Keratinocyte (primary cell): ENCODE data around the gene EPB41L4B. TPM values are rescaled to one million over a fixed set of nuclear protein-coding genes. Genes with fewer than 3 reads are reported as not detected.

ENCODE experiments used
- DNase-seq: peaks from one replicate; pipeline ENCODE4 v3.0.0-alpha.2; 2011; ENCODE audit warnings: low read depth, missing footprints, low spot score
- FAIRE-seq: peaks from 2 replicates; lab custom pipeline; 2011; peaks lifted over from hg19 to GRCh38; lab: Jason Lieb, UNC
- H2AFZ ChIP-seq: 2 replicates; pipeline ENCODE4 v1.6.0; 2012; ENCODE audit warnings: low read length, control low read depth, inconsistent platforms; ENCODE audit not compliant: control insufficient read depth
- H3K27ac ChIP-seq: 2 replicates; pipeline ENCODE4 v1.5.1; 2011; ENCODE audit warnings: low read length; ENCODE audit not compliant: control insufficient read depth, insufficient read depth
- H3K27me3 ChIP-seq: 3 replicates; pipeline ENCODE4 v1.6.0; 2011; ENCODE audit warnings: low read length; ENCODE audit not compliant: control insufficient read depth, insufficient read depth; ENCODE audit errors: extremely low read depth
- H3K36me3 ChIP-seq, 2 experiments: 2 replicates in 1 of 2; 3 replicates in 1 of 2; pipeline ENCODE4 v1.5.1; 2011; ENCODE audit warnings: low read length in 2 of 2, mild to moderate bottlenecking in 1 of 2; ENCODE audit not compliant: control insufficient read depth in 2 of 2, insufficient read depth in 2 of 2; ENCODE audit errors: extremely low read depth in 1 of 2
- H3K4me1 ChIP-seq: 3 replicates; pipeline ENCODE4 v1.5.1; 2011; ENCODE audit warnings: low read length; ENCODE audit not compliant: control insufficient read depth, insufficient read depth; ENCODE audit errors: extremely low read depth
- H3K4me2 ChIP-seq: 3 replicates; pipeline ENCODE4 v1.6.0; 2011; ENCODE audit warnings: low read depth, low read length; ENCODE audit not compliant: control insufficient read depth, insufficient read depth; ENCODE audit errors: extremely low read depth
- H3K4me3 ChIP-seq, 3 experiments: fragments of 200-600 bp in 1 of 3; sonication (generic) in 1 of 3; 2 replicates in 2 of 3; 3 replicates in 1 of 3; pipeline ENCODE4 v1.5.1; 2011 to 2016; ENCODE audit warnings: low read length in 3 of 3, mild to moderate bottlenecking in 3 of 3, control low read depth in 2 of 3, inconsistent platforms in 1 of 3, low read depth in 1 of 3, mixed read lengths in 1 of 3, mixed run types in 1 of 3, moderate library complexity in 1 of 3; ENCODE audit not compliant: control insufficient read depth in 2 of 3, insufficient read depth in 2 of 3; ENCODE audit errors: extremely low read depth in 1 of 3
- H3K79me2 ChIP-seq: 2 replicates; pipeline ENCODE4 v1.6.0; 2012; ENCODE audit warnings: low read length; ENCODE audit not compliant: control insufficient read depth, insufficient read depth
- H3K9ac ChIP-seq: 3 replicates; pipeline ENCODE4 v1.6.0; 2011; ENCODE audit warnings: low read length; ENCODE audit not compliant: control insufficient read depth, insufficient read depth; ENCODE audit errors: extremely low read depth
- H3K9me1 ChIP-seq: 3 replicates; pipeline ENCODE4 v1.6.0; 2011; ENCODE audit warnings: low read length; ENCODE audit not compliant: control insufficient read depth, insufficient read depth; ENCODE audit errors: extremely low read depth
- H3K9me3 ChIP-seq: 2 replicates; pipeline ENCODE4 v1.5.1; 2012; ENCODE audit warnings: low read depth, low read length; ENCODE audit not compliant: control insufficient read depth
- H4K20me1 ChIP-seq: 3 replicates; pipeline ENCODE4 v1.6.0; 2011; ENCODE audit warnings: low read length; ENCODE audit not compliant: control insufficient read depth, insufficient read depth; ENCODE audit errors: extremely low read depth
- EZH2 ChIP-seq: IDR thresholded peaks from one replicate; pipeline ENCODE4 v1.6.1; 2012; ENCODE audit warnings: inconsistent platforms, mild to moderate bottlenecking, low read length, moderate library complexity
- dilution Hi-C: fragments of 300-500 bp; cut with MboI; formaldehyde crosslinking; loops from one replicate; pipeline ENCODE4 v1.7.0; 2020; ENCODE audit warnings: low sequenced_read_pairs; ENCODE audit not compliant: extremely low pct_ligation_motif_present
- polyA plus RNA-seq, 5 experiments: library from polyadenylated mRNA; depleted of rRNA in 3 of 5; stranded (reverse) in 3 of 5; stranded (forward) in 1 of 5; unstranded in 1 of 5; fragments of >200 nt; gene quantifications; 1 replicate in 1 of 5; 2 replicates in 3 of 5; 3 replicates in 1 of 5; pipeline versions ENCODE4 v1.2.1 to v1.2.3, GENCODE V29; 2011 to 2012; ENCODE audit warnings: missing spikeins in 2 of 5, low read depth in 1 of 5, low replicate concordance in 1 of 5
- TF ChIP-seq, protein P1 (sequence below), 3 experiments: IDR thresholded peaks in 1 of 3; conservative IDR thresholded peaks in 1 of 3; optimal IDR thresholded peaks in 1 of 3; 2 replicates in 2 of 3; 3 replicates in 1 of 3; pipeline versions ENCODE3 to v1.5.1; 2011; ENCODE audit warnings: low read length in 3 of 3, mild to moderate bottlenecking in 3 of 3, moderate library complexity in 2 of 3, control low read depth in 1 of 3, inconsistent platforms in 1 of 3; ENCODE audit not compliant: insufficient read depth in 2 of 3; ENCODE audit errors: extremely low read depth in 1 of 3

The EPB41L4B gene
- polyA plus RNA-seq, 1 donor (not counting 4 experiments of a cell fraction or from before 2014, with no cell fraction given): 13.7 TPM

DNA sequence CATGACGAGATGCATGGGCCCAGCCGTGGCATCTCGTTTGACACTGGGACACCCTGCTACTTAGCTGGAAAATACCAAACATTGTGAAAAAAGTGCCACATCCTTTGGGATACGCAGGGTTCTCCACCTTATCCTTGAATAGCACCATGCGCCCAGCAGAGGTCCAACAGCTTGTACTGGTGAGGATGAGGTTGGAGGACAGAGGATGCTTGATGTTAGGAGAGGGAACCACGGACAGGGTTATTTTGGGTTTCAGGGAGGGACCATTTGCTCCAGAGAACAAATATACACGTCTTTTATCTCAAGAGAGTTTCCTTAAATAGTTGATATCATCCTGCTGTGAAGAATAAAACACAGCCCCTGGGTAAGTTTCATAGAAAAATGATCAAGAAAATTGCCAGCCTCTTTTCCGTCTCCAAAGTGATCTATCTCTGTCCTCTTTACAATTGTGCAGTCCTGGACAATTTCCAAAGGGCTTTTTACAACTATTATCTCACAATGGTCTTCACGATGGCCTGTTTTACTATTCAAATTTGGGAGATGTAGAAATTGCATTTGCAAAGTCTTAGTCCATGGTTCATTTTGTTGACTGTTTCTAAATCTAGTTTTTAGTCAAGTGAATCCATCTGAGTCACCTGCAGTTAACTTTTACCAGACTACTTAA is 133.9 kb downstream of the EPB41L4B start:
- Histone ChIP-seq H2AFZ (no peak overlapping the region), H4K20me1 (no peaks in the 10 kb centered on the region), H3K27me3 (peaks cover 7% of the 10 kb centered on the region), H3K9me3 (no peaks in the 10 kb centered on the region), H3K36me3 (no peaks in the 10 kb centered on the region), H3K9ac (no peak overlapping the region), H3K9me1 (no peaks in the 10 kb centered on the region), H3K4me2 (no peak overlapping the region), H3K79me2 (no peaks in the 10 kb centered on the region), H3K27ac (no peak overlapping the region), H3K4me1 (no peaks in the 10 kb centered on the region), H3K4me3 (no peak overlapping the region)
- dilution Hi-C loops: loop anchor here (10.0 kb wide), 1 partner anchor 62 kb away; no protein-coding TSS in a partner anchor
- TF ChIP-seq, protein P1, sequence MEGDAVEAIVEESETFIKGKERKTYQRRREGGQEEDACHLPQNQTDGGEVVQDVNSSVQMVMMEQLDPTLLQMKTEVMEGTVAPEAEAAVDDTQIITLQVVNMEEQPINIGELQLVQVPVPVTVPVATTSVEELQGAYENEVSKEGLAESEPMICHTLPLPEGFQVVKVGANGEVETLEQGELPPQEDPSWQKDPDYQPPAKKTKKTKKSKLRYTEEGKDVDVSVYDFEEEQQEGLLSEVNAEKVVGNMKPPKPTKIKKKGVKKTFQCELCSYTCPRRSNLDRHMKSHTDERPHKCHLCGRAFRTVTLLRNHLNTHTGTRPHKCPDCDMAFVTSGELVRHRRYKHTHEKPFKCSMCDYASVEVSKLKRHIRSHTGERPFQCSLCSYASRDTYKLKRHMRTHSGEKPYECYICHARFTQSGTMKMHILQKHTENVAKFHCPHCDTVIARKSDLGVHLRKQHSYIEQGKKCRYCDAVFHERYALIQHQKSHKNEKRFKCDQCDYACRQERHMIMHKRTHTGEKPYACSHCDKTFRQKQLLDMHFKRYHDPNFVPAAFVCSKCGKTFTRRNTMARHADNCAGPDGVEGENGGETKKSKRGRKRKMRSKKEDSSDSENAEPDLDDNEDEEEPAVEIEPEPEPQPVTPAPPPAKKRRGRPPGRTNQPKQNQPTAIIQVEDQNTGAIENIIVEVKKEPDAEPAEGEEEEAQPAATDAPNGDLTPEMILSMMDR (optimal IDR thresholded peaks at IDR 0.05 in 1 of 3, IDR thresholded peaks at IDR 0.05 in 1 of 3, conservative IDR thresholded peaks at IDR 0.05 in 1 of 3; ENCODE audit: extremely low read depth in 1 of 3, insufficient read depth in 2 of 3, low read length in 3 of 3): no peak
- TF ChIP-seq EZH2: no peak
- no peak for FAIRE-seq
- no peak for DNase-seq

DNA sequence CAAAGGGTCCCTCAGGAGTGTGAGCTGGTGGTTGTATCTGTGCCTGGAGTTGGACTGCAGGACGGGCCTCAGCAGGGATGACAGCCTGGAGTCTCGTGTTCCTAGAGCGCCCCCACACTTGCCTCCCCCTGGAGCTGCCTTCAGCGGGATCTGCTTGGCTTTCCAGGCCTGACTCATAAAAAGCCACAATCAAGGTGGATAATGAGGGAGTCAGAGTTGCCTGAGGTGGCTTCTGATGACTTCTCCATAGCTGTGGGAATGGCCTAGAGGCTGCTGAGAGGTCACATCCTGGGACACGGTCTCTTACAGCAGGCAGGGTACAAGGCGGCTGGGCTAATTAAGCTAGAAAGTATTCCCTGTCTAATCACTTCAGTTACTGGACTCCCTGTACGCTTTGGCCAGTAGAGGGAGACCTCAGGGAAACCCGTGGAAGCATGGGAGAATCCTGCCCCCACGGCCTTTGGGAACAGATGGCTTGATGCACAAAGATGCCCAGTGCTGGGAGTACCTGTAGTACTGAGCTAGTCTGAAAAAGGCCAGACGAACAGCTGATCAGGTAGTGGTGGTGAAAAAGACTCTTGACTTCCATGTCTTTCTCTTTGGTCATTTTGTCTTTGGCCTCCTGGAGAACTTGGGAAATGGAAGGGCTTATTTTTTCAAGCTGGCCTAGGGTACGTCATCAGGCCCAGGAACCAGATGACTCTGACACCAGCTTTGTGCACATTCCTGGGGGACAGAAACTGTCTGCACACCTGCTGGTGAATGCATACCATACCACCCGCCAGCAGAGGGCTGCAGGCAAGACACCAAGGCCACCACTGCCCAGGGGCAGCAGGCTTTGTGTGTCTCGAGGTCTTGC is 137.7 kb downstream of the EPB41L4B start:
- Histone ChIP-seq H3K79me2 (no peaks in the 10 kb centered on the region), H2AFZ (no peak overlapping the region), H3K9me1 (no peaks in the 10 kb centered on the region), H3K4me3 (no peak overlapping the region), H3K9me3 (no peaks in the 10 kb centered on the region), H3K27me3 (peaks cover 10% of the 10 kb centered on the region), H3K9ac (no peak overlapping the region), H3K36me3 (no peaks in the 10 kb centered on the region), H3K4me1 (no peaks in the 10 kb centered on the region), H4K20me1 (no peaks in the 10 kb centered on the region), H3K4me2 (no peak overlapping the region), H3K27ac (no peak overlapping the region)
- TF ChIP-seq EZH2: no peak
- TF ChIP-seq, protein P1 (optimal IDR thresholded peaks at IDR 0.05 in 1 of 3, IDR thresholded peaks at IDR 0.05 in 1 of 3, conservative IDR thresholded peaks at IDR 0.05 in 1 of 3; ENCODE audit: extremely low read depth in 1 of 3, insufficient read depth in 2 of 3, low read length in 3 of 3): peak; percentile 39 to 77 (median 55)
- FAIRE-seq: peak; percentile 69
- dilution Hi-C loops: loop anchor here (10.0 kb wide), 1 partner anchor 58 kb away; no protein-coding TSS in a partner anchor
- DNase-seq: no peak
